NK-92 (cell line): ENCODE results near the gene CYP11A1.

Experiments used
- DNase-seq: peaks from one replicate; lab custom pipeline; 2025; ENCODE audit not compliant: unreplicated experiment; lab: John Stamatoyannopoulos, UW

CYP11A1 gene

DNA sequence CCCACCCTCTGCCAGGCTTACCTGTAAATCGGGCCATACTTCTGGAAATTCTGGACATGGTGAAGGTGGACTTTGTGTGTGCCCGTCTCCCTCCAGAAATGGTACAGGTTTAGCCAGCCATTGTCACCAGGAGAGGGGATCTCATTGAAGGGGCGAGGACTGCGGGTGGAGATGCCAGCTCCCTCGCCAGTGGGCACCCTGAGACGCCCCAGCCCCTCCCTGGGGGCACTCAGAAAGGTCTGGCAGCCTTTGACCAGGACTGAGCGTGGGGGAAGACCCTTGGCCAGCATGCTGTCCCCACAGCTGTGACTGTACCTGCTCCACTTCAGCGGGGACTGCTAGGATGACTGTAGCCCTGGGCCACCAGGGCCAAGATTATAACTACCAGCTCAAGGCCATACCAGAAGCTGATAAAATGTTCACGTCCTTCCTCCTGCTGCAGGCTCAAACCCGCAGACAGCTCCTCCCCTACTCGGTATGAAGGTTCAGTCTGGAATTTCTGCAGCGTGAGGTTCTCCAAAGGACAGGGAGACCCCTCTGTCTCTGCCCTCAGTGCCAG lies at the start of gene CYP11A1:
CYP11A1 (minus strand) TSS at position 351 of the 559 bp plus-strand sequence; CDS start at position 290, 61 bp downstream.
- DNase-seq, result no peak

DNA sequence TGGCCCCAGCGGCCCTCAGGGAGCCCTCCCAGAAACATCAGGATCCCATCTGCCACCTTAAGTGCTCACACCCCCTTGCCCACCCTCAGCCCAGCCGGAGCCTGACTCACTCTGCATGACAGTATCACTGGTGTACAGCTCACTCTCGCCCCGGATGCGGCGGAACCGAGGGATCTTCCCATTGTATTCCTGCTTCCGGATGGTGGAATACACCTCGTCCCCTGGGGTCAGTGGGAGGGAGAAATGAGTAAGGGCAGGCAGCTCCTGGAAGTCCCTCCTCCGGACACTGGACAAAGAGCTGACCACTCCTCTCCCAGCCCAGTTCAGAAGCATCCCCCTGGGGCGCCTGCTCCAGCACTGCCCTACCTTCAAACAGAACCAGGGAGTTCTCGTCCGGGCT lies 49.8 kb upstream of the CYP11A1 start:
- DNase-seq, result no peak

DNA sequence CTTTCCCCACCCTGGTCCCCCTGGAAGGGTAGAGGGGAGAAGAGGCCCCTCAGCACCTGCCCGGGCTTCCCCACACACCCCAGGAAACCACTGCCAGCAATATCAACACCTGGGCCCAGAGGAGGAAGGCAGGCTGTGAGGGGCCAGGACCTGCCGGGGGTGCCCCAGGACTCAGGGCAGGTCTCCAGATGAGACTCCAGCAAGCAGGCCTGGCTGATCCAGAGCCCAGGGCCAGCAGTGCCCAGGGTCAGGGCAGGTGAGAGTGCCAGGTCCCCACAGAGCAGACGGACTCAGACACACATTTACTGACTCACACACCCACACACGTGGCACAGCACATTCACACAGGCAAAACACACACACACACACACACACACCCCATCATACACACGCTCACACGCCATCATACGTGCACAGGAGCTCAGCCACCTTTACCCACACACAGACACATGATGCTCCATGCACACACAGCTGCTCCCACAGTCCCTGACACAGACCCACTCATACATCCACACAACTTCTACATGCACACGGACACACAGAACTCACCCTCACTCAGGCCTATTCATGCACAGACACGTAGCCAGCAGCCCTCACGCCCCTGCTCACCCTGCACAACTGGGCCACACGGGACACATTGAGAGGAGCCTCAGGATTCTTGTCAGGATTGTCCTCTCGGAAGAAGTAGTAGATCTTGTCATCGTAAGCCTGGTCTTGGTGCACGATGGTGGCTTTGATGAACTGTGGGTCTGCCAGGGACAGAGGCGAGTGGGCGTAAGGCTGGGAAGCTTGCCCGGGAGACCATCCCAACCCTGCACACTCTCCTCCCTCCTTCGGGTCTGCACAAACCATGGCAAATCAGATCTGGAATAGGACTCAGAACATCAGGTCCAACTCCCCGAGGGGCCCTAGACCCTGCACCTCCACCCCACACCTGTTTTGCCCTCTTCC lies 48.8 kb upstream of the CYP11A1 start:
- DNase-seq, result no peak

DNA sequence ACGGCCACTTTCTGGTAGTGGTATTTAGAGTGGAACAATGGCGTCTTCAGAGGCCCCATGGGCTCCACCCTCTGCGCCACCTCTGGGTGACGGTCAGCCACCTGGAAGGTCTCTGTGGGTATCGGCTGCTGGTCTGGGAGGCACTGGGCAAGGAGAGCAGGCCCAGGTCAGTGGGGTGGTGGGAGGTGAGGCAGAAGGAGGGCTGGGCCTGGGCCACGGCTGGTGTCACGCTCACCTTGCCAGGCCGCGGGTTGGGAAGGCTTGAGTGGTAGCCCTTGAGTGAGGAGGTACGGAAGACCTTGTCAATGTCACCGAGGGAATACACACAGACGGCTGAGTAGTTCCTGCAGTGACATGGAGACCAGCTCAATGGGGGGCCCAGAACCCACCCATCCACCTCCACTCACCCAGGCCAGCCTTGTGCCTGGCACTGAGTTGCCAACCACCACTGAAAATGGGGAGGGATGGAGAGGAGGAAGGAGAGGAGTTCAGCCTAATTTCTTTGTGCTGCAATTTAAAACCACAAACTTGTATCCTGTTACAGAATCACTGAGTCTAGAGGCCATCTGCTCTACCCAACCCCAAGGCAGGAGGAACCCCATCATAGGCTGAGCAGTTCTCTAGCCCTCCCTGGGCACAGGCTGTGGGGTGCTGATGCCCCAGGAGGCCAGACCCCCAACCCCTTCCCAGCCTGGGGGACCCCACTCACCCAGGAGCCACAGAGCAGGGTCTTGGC lies 47.3 kb upstream of the CYP11A1 start:
- DNase-seq, result no peak

DNA sequence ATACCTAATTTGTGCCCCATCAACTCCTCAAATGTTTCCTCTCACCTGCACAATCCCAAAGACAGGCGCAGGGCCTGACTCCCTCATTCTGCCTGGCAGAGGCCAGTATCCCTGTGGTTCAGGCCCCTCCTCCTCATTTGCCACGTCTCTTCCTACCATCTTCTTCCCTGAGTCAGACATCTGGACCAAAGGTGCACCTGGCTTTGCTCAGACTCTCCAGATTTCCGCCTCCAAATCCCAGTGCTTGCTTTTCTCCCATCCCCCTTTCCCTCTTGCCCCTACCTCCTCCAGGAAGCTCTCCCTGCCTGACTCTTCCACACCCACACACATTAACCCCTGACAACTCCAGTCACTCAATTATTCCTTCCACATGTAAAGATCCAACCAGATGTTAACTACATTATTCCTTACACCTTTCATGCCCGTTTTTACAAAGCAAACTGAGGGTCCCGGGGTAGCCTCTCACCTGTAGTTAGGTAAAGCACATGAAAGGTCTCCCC lies 46.7 kb upstream of the CYP11A1 start:
- no peak for DNase-seq

DNA sequence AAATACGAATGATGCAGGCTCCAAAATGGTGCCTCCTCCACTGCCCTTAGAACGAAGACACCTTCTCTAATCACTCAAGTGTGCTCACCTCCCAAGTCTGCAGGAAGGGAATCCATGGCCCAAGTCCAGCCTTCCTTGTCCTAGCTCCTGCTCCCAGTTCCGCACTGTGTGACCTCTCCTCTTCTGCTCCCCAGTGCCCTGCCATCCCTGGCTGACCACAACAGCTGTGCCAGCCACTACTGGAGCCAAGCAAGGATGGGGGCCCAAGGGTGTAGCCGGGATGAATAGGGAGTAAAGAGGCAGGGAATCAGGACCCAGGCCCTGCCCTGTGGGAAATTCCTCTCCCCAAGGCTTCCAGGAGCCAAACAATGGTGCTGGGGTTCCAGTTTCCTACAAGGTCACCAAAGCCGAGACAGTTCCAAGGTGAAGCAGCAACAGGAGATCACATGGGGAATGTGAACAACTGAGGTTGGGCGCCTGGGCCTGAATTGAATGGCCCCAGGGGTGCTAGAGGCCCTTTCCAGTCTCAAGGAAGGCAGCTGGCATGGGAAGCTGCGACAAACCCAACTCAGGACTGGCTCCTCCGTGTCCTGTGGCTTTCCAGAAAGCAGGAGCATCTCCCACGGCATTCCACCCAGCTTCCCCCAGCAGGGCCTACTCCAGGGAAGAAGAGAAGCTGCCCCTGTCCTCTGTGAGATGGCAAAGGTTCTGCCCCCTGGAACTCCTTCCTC lies 46.1 kb upstream of the CYP11A1 start:
- DNase-seq, result no peak

DNA sequence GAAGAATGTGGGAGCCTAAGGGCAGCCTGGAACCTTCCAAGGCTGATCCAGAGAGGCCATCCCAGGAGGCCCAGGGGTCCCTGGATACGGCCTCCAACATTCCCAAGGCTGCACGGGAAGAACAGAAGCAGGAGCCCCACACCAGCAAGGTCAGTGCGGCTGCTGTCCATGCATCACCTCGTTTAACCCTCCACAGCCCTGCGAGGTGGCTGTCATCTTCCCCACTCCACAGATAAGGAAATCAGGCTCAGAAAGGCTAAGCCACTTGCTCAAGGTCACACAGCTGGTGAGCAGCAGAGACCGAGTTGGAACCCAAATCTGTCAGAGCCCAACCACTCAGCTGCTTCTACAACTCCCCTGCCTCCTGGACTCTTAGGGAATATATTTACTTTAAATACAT lies 44.7 kb upstream of the CYP11A1 start:
- no peak for DNase-seq

DNA sequence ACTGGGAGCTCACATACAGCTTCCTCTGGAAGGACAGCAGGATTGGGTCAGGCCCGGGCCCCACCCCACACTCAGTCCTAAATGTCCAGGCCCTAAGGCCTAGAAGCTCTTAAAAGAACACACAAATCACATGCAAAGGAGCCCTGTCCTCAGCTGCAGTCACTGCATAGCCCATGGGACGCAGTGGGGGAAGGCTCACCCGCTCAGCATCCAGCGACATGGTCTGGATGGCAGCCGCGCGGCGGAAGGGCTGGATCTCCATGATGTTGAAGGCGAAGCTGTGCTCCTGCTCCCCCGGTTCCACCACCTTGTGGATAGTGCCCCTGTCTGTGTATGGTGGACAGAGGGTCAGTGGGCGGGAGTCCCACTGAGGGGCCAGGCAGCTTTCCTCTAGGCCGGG lies 44.2 kb upstream of the CYP11A1 start:
- no peak for DNase-seq

DNA sequence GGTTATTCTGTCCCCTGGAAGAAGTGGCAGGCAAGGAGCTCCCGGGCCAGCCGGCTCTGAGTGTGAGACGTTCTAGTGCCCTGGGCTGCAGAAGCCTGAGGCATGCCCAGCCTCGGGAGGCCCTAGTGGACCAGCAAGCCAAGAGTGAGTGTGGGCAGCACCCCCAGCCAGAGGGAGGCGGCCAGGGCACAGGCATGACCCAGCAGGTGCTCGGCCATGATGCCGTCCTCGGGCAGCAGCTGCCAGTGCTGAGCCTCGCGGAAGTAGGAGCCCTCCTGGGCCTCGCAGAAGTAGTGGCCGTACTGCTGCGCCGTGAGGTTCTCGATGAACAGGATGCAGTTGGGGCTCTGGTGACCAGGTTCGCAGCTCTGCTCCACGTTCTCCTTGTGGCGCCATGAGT lies 43.1 kb upstream of the CYP11A1 start:
- no peak for DNase-seq

DNA sequence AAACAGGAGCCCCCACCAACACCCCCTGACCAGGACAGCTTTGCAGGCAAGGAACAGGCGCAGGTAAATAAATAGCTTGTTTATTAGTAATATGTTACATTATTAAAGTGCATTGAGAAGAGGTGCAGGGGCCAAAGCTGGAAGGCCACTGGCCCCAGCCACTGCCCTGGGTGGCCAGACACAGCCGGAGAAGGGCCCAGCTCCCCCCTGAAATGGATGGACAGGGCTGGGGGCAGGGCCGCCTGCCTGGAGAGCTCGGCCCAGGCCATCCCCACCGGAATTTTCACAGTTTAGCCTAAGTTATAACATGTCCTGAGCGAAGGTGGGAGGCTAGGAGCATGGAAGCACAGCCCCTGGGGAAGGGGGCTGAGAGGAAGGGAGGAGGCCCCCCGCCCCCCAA lies 41.8 kb upstream of the CYP11A1 start:
- no peak for DNase-seq

DNA sequence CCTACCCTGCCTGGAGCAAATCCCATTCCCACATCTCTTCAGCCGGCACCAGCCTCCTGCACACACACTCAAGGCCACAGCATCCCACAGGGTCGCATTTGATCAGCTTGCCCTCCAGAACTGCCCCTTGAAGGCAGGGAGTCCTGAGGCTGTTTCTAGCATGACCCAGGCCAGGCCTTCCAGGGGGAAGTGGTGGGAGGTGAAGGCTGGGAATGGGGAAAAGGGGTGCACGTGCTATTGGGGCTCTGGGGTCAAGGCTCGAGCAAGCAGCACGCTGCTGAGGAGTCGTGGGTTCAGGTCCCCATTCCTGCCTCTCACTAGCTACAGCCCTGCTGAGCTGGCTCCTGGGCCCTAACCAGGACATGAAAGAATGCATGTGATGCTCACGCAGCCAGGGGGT lies 41.4 kb upstream of the CYP11A1 start:
- no peak for DNase-seq

DNA sequence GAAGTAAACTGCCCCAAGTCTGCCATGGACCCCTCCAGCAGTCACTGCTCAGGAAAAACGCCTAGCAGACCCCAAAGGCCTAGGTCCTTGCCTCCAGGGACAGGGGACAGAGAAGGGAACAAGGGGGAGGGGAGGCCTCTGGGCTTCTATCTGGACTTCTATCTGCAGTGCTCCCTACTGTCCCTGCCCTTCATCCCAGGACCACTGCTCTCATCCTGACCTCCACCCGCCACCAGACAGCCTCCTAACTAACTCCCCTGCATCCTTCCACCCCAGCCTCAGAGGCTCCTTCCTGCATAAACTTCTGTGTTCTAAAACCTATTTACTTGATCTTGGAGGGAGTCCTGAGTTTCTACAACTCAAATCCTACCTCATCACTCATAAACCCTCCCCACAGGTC lies 40.9 kb upstream of the CYP11A1 start:
- no peak for DNase-seq

DNA sequence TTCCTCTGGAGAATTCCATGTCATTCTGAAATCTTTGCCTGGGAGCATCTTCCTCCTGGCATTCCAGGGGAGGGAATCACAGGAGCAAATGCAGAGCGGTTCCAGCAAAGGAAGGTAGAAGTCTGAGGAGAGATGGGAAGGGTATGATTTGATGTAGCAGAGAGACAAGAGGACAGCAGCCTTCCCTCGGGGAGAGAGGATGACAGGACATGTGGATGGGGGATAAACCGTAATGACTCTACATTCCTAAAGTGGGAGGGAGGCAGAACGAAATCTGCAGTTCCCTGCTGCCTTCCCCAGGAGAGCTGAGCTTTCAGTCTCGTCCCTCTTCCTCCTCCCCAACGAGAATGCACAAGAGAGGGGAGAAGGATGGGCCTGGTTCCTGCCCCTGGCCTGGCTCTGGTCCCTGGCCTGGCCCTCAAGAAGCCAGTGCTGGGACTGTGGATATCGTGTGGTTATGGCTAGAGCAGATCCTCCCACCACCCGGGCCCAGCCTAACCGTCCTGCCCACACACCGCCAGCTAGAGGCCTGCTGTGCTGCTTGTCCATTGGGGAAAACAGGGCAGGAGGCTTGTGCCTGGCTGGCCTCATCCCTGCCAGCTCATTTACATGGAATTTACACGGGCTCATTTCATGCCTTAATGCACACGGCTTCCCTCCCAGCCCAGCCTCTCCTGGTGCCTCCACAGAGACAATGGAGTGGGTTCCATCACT lies 39.7 kb upstream of the CYP11A1 start:
- DNase-seq, result no peak

DNA sequence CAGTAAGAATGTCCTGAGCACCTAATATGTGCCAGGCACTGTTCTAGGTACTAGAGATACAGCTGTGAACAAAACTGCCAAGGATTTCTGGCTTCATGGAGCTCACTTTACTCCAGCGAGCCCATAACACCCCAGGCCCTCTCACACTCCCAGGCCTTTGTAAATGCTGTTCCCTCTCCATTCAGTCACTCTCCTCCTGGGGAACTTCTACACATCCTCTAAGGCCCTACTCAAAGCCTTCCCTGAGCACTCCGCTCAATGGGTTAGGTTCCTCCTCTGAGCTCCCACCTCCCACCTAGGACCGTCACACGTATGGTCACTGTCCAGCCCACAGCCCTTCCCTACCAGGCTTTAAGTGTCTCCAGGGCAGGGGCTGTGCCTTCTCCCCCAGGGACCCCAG lies 39.1 kb upstream of the CYP11A1 start:
- no peak for DNase-seq

DNA sequence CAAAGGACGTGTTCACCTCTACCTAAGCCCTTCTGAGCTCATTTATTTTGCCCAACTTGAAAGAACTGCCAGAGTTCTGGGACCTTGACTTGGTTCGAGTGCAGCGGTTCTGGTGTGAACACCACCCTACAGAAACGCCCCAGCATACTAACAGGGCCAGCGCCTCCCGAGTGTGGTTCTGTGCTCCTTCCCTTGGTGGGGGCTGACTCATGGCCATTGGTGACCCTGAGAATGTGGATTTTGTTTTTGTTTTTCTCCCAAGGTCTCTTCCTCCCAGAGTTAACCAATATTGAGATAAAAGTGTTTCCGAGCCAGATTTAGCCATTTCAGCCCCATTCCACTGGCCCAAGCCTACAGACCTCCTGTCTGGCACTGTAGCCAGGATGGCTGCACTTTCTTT lies 38.4 kb upstream of the CYP11A1 start:
- no peak for DNase-seq

DNA sequence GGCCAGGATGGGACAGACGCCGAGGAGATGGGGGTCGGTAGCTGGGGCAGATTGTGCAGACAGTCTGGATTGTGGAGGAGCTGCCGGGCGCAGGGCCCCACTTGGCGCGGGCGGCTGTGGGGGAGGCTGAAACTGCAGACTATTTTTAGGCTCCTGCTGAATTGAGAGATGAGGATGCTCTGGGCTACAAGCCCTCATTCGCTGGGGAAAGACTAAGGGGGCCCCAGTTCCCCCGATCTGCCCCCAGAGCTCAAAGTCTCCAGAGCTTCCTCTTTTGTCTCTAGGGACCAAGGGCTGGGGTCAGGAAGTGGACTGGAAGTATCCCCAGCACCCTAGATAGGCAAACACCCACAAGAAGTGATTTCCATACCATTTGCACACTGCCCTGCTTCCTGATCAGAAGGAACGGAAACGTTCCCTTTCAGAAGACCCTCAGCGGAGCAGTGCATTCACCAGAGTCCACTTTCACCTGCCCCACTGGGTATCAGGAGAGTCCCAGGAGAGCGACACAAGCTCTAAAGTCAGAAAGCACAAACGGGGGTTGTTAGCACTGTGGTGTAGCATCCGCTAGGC lies 36.6 kb upstream of the CYP11A1 start:
- DNase-seq, result no peak

DNA sequence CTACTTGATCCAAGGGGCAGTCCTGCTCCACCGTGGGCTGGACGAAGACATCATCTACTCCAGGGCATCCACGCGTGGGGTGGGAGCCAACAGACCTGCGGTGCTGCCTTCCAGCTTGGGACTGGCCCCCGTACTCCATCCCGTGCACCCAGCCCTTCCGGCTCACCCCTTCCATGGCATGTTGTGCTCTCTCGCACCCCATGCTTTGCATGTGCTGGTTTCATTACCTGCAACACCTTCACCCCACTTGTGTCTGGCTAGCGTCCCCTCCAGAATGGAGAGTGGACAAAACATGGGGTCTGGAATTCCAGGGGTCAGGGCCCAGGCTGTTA lies 36.1 kb upstream of the CYP11A1 start:
- DNase-seq, result no peak

DNA sequence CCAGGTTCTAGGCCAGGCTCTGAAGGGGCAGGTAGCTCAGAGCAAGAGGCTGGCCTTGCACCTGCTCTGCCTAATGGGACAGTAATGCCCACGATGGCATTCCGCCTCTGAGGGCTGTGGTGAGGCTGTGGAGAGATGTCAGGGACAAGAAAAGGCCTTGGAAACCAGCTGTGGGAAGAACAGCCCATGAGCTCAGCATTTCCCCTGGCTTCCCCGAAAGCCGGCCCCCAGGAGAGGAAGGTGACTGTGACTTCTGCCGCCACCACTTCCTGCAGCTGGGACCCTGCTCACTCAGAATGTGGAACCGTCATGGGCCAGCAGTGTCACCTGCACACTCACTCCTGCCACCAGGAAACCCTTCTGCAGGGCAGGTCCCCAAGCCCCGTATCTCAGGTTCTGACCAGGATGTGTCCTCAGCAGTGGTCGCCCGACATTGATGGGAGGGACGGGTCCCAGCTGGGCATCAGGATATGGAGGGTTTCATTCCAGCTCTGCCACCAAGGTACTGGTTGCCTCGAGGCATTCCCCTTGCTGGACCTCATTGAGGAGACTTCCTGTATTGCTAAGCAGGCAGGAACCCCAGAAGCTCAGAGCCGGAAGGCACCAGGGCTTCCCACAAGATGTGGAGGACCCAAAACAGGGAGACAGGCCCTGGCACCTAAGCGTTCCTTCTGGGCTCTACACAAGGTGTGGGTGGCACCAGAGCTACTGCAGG lies 35.6 kb upstream of the CYP11A1 start:
- DNase-seq, result no peak

DNA sequence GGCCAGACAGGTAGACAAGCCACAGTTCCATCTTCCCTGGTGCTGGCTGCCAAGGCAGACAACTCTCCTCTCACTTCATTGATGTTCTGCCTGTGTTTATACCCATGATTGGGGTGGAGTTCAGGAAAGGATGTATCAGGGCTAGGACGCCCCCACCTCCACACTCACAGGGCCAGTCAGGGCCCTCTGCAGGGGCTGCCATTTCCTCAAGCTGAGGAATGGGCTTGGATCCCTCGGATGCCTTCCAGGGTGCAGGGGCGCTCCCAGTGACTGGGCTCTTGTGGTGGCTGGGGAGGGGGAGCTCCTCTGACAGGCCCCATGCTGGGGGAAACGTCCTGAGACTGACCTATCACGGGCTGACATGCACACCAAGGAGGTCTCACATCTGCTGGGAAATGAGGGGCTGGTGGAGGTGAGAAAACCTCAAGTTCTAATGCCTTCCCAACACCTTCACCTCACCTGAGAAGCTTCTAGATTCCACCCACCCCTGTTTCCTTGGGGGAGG lies 34.9 kb upstream of the CYP11A1 start:
- no peak for DNase-seq
